Muscle layer of duodenum (tissue), 2 donors: ENCODE data around the gene ZFYVE16.
"Not testable (repeated sequence)": the region's sequence is repeated elsewhere in the genome, so short reads cannot be mapped to it uniquely, and the experiment has no call there.

ENCODE experiments used
- H3K27ac ChIP-seq: one replicate; pipeline ENCODE4 v1.7.0; 2013; ENCODE audit warnings: mild to moderate bottlenecking, low read length
- H3K27me3 ChIP-seq: one replicate; pipeline ENCODE4 v1.7.0; 2013; ENCODE audit warnings: low read depth, mild to moderate bottlenecking, control low read depth, low read length
- H3K36me3 ChIP-seq, 2 donors: one replicate each; pipeline ENCODE4 v1.7.0; 2013; ENCODE audit warnings: low read length in 2 of 2, control low read depth in 1 of 2, mild to moderate bottlenecking in 1 of 2; ENCODE audit not compliant: insufficient read depth in 2 of 2, control insufficient read depth in 1 of 2
- H3K4me1 ChIP-seq, 2 donors: one replicate each; pipeline ENCODE4 v1.7.0; 2013; ENCODE audit warnings: low read length in 2 of 2, mild to moderate bottlenecking in 2 of 2, control low read depth in 1 of 2, moderate library complexity in 1 of 2; ENCODE audit not compliant: insufficient read depth in 2 of 2, control insufficient read depth in 1 of 2
- H3K4me3 ChIP-seq, 2 donors: one replicate each; pipeline ENCODE4 v1.7.0; 2013; ENCODE audit warnings: low read length in 2 of 2, low read depth in 1 of 2, mild to moderate bottlenecking in 1 of 2
- H3K9me3 ChIP-seq, 2 donors: one replicate each; pipeline ENCODE4 v1.7.0; 2013; ENCODE audit warnings: low read length in 2 of 2, control low read depth in 1 of 2, mild to moderate bottlenecking in 1 of 2; ENCODE audit not compliant: control insufficient read depth in 1 of 2
- donor health status: healthy.

The ZFYVE16 gene

DNA sequence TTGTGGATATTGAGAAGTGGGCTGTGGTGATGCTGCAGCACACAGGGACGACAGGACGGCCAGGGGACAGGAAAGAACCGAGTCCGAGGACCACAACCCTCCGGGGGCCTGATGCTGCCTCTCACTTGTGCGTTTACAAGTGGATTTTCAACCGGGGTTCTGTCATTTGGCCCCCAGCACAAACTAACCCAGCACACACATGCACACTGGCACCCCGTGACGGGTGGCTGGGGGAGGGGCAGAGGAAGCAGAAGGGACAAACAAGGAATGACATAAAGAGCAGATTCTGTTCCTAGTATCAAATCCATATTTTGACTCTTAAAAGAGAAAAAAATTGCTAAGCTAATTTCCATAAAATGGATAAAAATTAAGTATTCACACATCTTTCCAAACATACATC is 18.3 kb upstream of the ZFYVE16 start:
- Histone ChIP-seq H3K9me3 (no peaks in the 10 kb centered on the region), H3K27ac (no peak overlapping the region), H3K27me3 (no peaks in the 10 kb centered on the region), H3K4me1 (no peaks in the 10 kb centered on the region), H3K4me3 (no peak overlapping the region), H3K36me3 (no peaks in the 10 kb centered on the region)

DNA sequence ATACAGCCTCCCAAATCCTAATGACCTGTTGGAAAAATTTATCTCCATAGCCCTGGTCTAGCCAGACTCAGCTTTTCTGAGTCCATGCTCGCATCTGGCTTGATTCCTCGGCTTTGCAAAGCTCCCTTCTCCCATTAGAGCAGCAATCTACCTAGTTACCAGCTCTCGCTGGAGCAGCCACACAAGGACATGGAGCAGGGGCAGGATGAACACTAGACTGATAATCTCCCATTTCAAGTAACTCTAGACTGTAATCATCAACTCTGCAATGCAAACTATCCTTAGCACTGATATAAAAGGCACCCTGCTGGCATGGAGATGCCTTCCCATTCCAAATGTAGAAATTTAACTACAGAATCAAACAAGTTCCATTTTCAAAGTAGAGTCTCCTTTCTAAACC is 17.5 kb upstream of the ZFYVE16 start:
- not testable (repeated sequence) for H3K36me3 ChIP-seq, H3K4me3 ChIP-seq, H3K27ac ChIP-seq, H3K9me3 ChIP-seq, H3K4me1 ChIP-seq, H3K27me3 ChIP-seq

DNA sequence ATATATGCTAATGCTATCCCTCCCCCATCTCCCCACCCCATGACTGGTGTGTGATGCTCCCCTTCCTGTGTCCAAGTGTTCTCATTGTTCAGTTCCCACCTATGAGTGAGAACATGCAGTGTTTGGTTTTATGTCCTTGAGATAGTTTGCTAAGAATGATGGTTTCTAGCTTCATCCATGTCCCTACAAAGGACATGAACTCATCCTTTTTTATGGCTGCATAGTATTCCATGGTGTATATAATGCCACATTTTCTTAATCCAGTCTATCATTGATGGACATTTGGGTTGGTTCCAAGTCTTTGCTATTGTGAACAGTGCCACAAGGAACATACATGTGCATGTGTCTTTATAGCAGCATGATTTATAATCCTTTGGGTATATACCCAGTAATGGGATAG is 16.6 kb upstream of the ZFYVE16 start:
- H3K27ac ChIP-seq, H3K4me3 ChIP-seq, H3K27me3 ChIP-seq, H3K9me3 ChIP-seq, H3K4me1 ChIP-seq, H3K36me3 ChIP-seq: not testable (repeated sequence)

DNA sequence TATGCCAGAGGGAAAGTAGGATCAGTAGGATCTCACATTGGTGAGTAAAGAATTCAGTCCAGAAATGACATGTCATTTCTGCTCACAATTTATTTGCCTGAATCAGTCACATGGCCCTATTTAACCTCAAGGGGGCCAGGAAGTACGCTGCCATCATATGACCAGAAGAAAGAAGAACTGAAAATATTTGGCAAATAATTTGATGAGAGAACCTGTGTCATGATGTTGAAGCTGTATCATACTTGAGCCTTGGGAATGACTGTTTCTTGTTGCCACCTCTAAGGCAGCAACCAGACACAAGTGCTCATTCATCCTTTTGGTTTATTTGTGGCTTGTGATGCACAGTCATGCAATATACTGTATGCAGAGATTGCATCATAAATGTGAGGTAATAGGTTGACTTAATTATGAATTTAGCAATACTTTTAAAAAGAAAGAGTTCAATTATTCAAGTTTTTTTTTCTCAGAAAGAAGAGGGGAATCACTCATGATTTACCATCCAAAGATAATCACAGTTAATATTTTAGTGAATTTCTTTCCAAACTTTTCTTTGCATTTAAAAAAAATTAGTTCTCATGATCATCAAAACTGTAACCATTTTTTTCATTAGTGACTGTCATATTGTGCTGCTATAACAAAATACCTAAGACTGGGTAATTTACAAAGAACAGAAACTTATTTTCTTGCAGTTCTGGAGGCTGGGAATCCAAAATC is 8.2 kb upstream of the ZFYVE16 start:
- Histone ChIP-seq H3K27me3 (no peaks in the 10 kb centered on the region), H3K36me3 (no peaks in the 10 kb centered on the region), H3K27ac (no peak overlapping the region)

DNA sequence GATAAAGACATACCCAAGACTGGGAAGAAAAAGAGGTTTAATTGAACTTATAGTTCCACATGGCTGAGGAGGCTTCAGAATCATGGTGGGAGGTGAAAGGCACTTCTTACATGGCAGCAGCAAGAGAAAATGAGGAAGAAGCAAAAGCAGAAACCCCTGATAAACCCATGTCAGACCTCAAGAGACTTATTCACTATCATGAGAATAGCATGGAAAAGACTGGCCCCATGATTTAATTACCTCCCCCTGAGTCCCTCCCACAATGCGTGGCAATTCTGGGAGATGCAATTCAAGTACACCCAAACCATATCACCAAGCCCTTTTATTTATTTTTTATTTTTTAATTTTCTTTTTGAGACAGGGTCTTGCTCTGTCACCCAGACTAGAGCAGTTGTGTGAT is 7.5 kb upstream of the ZFYVE16 start:
- H3K4me3 ChIP-seq, H3K4me1 ChIP-seq, H3K9me3 ChIP-seq, H3K27me3 ChIP-seq, H3K36me3 ChIP-seq, H3K27ac ChIP-seq: not testable (repeated sequence)

More for the DNA sequence above, 8.2 kb upstream of the ZFYVE16 start:
- no peaks in the 10 kb centered on the region for H3K4me1 ChIP-seq
- H3K9me3 ChIP-seq = no peaks in the 10 kb centered on the region
- no peak overlapping the region for H3K4me3 ChIP-seq

DNA sequence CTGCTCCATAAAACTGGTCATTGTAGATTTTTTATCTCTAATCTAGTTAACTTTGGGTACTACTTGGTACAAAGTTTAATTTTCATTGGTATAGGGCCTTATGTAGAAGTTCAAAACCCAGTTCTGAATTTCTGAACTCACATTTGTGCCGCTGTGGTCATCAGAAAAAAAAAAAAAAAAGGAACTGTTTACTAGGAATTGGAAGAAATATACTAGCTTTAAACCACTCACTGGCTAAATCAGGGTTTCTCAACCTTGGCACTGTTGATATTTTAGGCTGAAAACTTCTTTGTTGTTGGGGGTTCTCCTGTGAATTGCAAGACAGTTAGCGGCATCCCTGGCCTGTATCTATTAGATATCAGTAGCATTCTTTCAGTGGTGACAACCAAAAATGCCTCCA is 4.1 kb upstream of the ZFYVE16 start:
- H3K4me1 ChIP-seq = no peaks in the 10 kb centered on the region
- no peaks in the 10 kb centered on the region for H3K27me3 ChIP-seq

DNA sequence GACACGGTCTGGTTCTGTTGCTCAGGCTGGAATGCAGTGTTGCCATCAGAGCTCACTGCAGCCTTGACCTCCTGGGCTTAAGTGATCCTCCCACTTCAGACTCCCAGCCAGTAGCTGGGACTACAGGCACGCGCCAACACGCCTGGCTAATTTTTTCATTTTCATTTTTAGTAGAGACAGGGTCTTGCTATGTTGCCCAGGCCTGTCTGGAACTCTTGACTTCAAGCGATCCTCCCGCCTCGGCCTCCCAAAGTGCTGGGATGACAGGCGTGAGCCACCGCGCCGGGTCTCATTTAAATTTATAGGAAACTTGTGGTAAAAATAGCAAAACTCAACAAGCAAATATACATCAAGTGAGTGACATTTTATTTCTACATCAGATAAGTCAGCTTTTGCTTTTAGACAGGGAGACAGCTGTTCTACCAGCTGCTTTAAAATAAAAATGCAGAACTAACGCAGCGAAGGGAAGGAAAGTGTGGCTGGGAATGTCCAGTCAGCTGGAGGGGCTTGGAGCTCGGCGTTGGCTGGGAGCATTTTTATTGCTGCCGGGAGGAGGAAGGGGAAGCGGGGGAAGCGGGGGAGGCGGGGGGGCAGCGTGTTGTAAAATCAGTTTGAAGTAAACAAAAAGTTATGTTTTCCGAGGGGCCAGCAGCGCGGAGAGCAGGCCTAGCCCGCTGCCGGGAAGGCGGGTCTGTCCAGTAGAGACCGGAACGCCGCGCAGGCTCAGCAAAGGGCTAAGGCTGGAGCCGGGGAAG is 707 bp upstream of the ZFYVE16 start:
- peaks cover 0 to 5% of the 10 kb centered on the region in 2 donors for H3K4me1 ChIP-seq
- no peaks in the 10 kb centered on the region for H3K27me3 ChIP-seq
- H3K4me3 ChIP-seq = peak overlapping the region; percentile 82
- peak overlapping the region; percentile 93 for H3K27ac ChIP-seq
- H3K9me3 ChIP-seq = no peaks in the 10 kb centered on the region
- H3K36me3 ChIP-seq = peaks cover 0 to 11% of the 10 kb centered on the region in 2 donors

More for the DNA sequence above, 4.1 kb upstream of the ZFYVE16 start:
- Histone ChIP-seq H3K27ac (no peak overlapping the region), H3K9me3 (no peaks in the 10 kb centered on the region), H3K4me3 (no peak overlapping the region), H3K36me3 (peaks cover 0 to 11% of the 10 kb centered on the region in 2 donors)

DNA sequence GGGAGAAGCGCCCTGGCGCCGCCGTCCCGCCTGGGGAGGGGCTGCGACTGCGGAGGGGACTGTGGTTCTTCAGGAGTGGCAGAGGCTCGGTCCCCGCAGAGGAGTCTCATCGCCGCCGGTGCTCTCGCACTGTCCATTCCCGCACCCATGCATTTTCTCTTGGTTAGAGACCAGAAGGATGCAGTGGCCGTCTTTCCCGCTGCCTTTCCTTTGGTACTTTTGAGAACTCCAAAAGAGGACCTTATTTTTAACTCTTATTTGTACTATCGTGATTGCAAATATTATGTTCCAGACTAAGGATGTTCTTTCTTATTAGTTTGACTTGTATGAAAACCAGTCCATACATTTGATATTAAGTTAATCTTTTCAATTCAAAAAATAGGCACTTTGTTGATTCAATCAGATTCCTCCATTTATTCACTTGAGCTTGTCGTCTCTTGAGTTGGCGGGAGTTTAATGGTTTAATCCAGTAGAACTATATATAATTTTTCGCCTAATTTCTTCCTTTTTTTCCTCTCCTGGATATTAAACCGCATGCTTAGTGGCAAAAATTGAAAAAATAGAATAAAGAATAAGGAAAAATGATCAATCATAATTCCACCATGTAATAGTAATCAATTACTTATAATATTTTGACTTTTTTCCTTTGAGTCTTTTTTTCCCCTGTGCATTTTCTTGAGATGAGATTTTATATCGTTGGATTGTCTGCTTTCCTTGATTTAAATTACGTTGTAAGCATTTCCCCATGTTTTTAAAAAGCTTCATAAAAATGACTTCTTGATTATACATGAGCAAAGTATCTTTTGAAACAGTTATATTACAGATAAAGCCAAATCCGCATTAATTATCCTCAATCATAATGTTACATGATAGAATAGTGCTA is 861 bp downstream of the ZFYVE16 start:
- H3K27me3 ChIP-seq = no peaks in the 10 kb centered on the region
- H3K9me3 ChIP-seq = no peaks in the 10 kb centered on the region
- H3K4me3 ChIP-seq = peak overlapping the region; percentile 82
- peaks cover 0 to 11% of the 10 kb centered on the region in 2 donors for H3K36me3 ChIP-seq
- H3K27ac ChIP-seq = peak overlapping the region; percentile 93
- H3K4me1 ChIP-seq = peaks cover 0 to 5% of the 10 kb centered on the region in 2 donors

DNA sequence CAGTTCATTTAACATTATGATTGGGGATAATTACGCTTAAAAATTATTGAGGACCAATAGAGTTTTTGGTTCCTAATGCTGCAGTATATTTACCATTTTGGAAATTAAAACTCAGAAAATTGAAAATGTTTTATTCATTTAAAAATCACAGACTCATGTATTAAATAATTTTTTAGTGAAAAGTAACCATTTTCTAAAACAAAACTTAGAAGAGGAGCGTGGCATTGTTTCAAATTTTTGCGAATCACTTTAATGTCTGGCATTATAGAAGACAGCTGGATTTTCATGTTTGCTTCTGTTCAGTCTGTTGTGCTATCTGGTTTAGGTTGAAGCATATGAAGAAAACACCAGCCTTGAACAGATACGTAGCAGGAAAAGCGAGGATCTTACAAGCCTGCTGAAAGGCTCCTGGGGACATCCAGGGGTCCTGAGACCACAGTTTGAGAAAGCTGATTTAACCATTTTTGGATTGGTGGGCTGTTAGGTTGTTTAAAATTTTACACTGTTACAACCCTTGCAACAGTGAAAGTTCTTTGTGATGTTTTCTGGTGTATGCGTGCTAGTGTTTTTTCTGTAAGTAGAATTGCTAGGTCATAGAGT is 1.6 kb downstream of the ZFYVE16 start:
- H3K4me1 ChIP-seq = peaks cover 0 to 5% of the 10 kb centered on the region in 2 donors
- H3K27ac ChIP-seq = peak overlapping the region; percentile 48
- H3K27me3 ChIP-seq = no peaks in the 10 kb centered on the region
- no peaks in the 10 kb centered on the region for H3K9me3 ChIP-seq
- peaks cover 0 to 11% of the 10 kb centered on the region in 2 donors for H3K36me3 ChIP-seq
- peak overlapping the region; percentile 82 for H3K4me3 ChIP-seq

DNA sequence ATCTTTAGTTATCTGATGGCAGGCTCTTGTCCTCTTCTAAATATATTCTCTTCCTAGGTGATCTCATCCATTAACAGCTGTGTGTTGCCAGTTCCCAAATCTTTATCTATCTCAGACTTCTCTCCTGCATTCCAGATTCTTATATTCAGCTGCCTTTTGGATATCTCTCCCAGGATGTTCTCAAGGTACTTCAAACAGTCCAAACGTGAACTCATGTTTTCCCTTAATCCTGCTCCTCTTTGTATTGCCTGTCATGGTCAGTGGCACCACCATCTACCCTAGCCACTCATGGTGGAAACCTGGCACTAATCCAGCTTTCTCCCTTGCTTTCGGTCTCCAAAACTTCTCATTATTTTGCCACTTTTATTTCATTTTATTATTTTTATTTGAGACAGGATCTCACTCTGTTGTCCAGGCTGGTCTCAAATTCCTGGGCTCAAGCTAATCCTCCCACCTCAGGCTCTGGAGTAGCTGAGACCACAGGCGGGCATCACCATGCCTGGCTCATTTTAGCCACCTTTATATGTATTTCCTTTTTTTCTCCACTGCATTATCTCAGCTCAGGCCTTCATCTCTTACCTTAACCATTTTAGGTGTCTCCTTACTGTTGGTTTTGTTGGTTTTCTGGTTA is 3.8 kb downstream of the ZFYVE16 start:
- Histone ChIP-seq H3K36me3 (peaks cover 0 to 11% of the 10 kb centered on the region in 2 donors), H3K4me1 (peaks cover 0 to 5% of the 10 kb centered on the region in 2 donors), H3K27ac (no peak overlapping the region), H3K27me3 (no peaks in the 10 kb centered on the region), H3K9me3 (no peaks in the 10 kb centered on the region), H3K4me3 (no peak overlapping the region)
